ENCODE results near the gene NR2C2. TPM values are rescaled to one million over a fixed set of nuclear protein-coding genes. Genes with fewer than 3 reads are reported as not detected.
"Not testable (repeated sequence)": the region's sequence is repeated elsewhere in the genome, so short reads cannot be mapped to it uniquely, and the experiment has no call there.

Gene NR2C2
- total RNA-seq (2014; rRNA removed; shearing (Covaris generic)) = 13.4 and 13.6 TPM in 2 replicates

DNA sequence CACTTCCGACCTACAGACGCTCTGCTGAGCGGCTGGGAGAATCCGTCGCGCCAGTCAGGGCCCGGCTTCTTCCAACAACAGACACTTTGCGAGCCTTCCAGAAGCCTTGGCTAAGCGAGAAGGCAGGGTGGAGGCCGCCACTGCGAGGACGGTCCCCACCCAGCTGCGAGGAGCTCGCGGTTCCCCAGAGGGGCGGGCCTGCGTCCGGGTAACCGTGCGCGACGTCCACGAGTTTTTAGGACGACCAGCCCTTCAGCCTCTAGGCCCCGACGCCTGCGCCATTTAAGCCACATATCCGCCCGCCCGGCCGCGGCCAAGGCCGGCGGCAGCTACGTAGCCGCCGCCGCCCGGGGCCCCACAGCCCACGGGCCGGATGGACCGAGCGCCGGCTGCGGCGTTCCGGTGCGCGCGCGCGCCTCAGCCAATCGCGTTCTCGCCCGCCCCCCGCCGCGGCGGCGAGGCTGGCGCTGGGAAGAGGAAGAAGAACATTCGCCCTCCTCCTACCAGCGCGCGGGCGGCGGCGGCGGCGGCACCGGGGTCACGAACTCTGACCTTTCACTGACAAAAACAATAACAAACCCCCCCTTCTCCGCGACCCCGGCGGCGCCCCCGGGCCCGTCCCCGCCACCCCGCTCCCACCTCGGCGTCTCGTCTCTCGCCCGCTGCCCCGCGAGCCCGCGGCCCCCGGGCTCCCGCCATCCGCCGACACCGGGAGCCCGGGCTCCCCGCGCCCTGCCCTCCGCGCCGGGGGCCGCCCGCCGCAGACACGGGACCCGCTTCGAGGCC is at the start of gene NR2C2:
Gene NR2C2, plus strand, starts transcription at position 484 of the 786 bp plus-strand sequence. CDS start 56,332 bp downstream, outside the sequence.
- DNase-seq (ENCODE audit: low read depth) = peak; percentile 87

DNA sequence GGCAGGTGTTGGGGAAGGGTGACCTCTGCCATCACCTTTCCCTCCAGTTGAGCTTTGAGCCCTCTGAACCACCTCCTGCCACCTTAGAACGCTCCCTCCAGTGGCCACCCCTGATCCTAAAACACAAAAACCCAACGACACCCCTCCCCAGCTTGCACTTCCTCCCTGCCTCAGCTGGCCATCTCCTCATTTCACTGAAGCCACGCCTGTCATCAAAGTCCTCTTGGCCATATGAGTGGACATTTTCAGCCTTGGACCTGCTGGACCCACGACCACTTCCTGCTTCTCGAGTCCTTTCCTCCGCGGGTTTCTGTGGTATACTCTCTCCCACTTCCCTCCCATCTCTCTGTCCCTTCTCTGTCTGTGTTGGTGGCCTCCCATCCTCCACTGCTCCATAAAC is 48.5 kb upstream of the NR2C2 start:
- DNase-seq (ENCODE audit: low read depth) = no peak

DNA sequence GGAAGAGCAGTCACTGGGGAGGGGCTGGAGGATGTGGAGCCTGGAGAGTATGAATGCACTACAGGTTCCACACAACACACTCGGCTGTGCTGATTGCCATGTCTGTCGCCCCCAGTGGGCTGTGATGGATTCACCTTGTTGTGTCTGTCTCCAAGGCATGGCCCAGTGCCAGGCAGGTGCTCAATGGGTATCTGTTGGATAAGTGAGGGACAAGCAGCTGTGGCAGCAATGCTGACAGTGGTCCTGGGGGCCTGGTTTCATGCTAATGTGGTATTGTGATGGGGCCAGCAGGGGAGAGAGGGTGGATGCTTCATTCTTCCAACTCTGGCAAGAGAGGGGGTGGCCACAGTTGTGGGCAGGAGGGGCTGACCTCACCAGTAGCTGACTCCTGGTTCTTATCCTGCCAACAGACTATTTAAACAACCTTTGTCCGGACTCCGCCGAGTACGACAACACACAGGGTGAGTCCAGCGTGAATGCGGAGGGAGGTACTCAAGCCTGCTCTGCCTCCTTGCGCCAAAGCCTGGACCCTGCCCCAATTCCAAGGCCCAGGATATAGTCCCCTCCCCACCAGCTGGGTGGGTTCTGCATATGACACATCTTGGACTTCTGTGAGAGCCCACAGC is 47.3 kb upstream of the NR2C2 start:
- no peak for DNase-seq (ENCODE audit: low read depth)

DNA sequence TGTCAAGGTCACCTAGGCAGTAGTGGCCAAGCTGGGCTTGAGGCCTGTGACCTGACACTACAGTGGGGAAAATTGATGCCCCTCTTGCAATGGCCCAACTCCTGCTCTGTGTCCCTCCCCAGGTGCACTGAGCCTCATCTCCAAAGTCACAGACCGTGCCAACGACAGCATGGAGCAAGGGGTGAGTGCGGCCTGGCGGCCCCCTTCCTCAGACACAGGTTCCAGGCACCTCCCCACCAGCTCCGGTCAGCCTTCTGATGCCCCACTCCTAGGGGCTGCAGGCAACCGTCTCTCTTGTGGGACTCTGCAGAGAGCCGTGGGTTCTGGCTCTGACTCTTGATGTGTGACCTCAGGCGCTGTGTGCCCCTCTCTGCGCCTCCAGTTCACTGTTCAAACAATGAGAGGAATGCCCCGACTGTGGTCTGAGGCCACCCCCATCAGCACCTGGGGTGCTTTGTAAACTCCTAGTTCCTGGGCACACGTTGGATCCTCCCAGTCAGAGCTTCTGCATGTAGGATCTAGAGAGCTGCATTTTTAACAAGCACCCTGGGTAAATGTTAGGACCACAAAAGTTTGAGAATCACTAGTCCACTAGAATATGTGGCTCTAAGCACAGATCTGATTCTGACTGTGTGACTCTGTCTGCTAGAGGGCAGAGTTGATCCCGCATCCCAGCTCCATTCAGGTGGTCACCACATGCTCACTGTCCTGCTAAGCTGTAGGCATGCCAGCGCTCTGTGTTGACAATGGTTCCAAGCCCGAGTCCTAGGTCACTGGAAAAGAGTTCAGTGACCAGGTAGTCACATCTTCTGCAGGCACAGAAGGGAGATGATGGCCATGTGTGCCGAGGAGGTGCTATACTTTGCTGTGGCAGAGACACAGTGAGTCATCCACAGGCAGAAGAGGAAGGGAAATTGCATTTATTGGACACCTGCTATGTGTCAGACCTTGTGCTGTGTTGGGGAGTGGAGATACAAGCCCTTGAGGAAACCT is 46.2 kb upstream of the NR2C2 start:
- no peak for DNase-seq (ENCODE audit: low read depth)

DNA sequence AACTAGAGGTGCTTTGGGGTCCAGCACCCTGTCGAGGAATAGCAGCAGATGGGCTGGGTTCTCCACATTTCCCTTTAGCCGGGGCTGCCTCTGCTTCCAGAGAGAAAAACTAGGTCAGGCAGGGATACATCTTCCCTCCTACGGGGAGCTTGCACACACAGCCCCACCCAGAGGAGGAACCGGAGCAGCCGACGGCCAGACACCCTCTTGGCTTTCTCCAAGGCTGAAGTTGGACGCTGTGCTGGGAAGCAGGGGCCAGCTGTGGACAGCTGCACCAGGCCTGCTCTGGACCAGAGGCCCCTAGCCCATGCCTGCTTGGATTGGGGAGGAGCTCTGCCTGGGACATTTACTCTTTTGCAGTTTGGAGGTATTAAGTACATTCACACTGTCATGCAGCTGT is 44.7 kb upstream of the NR2C2 start:
- DNase-seq (ENCODE audit: low read depth) = no peak

DNA sequence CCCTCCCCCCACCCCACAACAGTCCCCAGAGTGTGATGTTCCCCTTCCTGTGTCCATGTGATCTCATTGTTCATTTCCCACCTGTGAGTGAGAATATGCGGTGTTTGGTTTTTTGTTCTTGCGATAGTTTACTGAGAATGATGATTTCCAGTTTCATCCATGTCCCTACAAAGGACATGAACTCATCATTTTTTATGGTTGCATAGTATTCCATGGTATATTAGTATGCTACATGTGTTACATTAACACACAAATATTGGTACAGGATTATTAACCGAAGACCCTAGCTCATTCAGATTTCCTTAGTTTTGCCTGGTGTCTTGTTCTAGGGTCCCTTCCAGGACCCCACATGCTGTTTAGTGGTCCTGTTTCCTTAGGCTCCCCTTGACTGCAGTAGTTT is 43.9 kb upstream of the NR2C2 start:
- not testable (repeated sequence) for DNase-seq (ENCODE audit: low read depth)

DNA sequence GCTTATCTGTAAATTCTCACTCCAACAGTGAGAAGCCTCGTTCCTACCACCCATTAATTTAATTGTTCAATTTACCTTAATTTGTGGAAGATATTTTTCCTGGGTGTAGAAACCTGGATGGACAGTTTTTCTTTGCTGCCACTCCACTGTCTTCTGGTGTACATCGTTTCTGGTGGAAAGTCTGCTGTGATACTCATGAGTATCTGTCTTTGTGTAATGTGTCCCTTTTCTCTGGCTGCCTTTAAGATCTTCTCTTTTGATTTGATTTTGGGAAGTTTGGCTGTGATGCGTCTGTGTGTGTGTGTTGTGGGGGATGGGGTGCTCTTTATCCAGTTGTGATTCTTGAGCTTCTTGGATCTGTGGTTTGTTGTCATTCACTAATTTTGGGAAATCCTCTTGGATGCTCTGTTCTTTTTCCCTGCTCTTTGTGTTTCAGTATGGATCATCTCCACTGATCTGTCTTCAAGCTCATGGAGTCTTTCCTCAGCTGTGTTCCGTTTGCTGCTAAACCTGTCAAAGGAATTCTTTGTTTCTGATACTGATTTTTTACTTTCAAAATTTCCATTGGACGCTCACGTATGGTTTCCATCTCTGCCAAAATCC is 42.2 kb upstream of the NR2C2 start:
- no peak for DNase-seq (ENCODE audit: low read depth)

DNA sequence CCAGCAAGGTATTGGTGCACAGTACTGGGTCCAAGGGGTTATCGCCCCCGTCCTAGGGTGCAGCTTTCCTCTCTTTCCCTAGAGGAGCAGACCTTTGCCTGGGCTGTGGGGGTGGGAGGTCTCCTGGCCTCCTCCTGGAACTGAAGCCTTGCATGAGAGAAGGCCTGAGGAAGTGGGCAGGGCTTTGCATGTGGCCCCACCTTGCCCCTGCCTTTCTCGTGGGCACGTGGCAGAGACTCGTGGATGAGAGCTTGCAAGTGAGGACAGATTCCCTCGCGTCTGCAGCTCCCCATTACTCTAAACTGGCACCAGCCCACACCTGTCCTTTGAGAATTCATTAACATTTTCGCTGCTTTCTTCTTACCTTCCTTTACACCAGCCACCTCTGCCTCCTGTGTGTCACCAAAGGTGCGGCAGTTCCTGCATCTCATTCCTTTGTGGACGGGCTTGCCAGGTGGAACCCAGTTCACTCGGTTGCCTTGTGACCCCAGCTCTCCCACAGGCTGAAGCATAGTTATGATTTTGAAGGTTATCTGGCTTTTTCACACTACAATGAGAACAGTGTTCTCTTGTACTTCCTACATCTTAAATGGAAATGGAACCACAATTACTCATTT is 40.9 kb upstream of the NR2C2 start:
- DNase-seq (ENCODE audit: low read depth) = no peak

DNA sequence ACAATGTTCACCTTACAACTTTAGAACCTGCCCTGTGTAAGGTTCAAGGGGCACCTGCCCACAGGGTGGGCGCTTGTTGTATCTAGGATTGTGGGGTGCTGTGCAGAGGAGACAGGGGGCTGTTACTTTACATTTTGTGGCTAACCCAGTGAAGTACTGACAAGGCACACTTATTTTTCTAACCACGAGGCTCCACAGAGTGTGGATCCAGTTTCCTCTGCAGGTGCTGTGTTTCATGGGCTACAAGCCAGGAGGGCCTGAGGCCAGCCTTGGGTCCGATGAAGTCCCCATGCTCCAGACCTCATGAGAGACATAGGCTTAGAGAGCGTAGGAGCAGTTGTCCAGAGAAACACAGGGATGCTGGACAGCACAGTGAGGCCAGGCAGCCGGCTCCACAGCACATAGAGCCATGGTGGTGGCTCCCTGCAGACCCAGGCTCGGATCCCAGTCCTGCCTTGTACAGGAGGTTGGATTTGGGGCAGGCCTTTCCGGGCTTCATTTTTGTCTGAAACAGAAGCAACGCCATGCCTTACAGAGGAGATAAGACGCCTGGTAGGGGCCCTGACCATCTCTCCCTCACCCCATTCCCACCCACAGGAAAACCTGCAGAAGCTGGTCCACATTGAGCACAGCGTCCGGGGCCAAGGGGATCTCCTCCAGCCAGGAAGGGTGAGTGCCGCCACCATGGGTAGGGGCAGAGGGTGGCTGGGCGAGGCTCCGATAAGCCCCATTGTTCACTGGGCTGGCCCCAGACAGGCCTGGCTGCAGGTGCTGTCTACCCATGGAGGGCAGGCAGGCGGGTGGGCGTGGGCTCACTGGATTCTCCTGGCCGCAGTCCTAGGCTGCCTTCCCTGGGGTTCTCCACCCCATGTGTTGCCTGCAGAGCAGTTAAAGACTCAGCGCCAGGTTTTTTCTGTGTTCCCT is 40.1 kb upstream of the NR2C2 start:
- DNase-seq (ENCODE audit: low read depth) = no peak

DNA sequence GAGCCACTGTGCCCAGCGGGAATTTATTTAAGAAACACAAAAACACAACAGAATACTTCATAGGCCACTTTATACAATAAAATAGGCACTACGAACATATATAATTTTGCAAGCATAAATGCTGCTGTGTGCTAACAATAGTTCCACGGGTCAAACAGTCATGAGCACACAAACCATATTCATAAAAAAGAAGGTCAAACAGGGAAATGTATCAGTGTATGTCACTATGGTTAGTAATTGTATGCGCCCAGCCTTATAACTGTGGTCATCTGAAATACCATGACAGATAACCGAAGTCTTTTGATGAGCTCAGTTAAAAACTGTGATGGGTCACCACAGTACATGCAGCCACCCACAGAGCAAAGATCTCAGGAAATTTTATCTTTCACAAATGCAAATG is 38.1 kb upstream of the NR2C2 start:
- no peak for DNase-seq (ENCODE audit: low read depth)

DNA sequence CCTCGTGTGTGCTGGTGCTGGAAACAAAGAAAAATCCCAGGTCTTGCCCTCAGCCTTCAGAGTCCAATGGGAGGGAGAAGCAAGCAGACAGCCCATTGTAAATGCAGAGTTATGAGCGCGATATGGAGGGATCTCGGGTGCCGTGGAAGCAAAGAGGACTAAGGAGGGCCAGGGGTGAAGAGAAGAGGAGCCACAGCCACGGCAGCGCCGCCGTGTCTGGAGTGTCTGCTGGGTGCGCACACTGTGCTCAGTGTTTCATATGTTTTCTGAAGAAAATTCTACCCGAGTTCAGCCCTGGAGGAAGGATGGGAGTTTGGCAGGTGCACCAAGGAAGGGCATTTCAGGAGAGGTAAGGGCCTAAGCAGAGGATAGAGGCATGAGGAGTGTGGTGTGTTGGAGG is 35.7 kb upstream of the NR2C2 start:
- no peak for DNase-seq (ENCODE audit: low read depth)

DNA sequence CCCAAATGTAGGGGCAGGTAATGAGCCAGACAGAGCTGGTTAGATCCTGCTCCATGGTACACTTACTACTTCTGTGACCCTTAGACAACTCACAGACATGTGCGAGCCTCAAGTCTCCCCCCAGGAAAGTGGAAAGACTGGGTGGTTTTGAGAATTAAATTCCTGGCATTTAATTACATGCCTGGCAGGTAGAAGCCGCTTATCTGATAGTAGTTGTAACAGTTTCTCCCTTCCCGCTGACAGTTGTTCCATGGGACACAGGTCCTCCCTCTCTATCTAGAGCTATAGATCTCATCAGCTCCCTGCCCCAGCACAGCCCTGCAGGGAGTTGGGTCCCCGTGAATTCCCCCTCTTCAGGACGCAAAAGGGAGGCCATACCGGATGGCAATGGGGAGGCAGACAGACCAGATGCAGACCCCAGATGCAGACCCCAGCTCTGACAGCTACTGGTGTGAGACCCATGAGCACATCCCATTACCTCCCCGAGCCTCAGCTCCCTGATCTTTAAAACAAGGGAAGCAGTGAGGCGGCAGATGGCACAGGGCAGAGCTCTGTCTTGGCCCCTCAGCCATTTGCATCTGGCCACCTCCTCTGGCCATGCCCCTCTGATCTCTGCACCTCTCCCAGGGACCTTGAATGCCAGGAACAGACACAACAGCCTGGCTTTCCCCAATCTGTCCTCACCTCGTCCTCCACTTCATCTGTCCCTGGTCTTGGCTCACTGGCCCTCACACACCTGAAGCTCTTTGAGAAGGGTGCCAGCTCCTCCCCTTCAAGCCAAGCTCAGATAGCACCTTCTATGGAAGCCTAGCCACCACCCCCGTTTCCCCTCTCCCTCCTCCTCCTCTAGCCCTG is 34.1 kb upstream of the NR2C2 start:
- DNase-seq (ENCODE audit: low read depth) = no peak

DNA sequence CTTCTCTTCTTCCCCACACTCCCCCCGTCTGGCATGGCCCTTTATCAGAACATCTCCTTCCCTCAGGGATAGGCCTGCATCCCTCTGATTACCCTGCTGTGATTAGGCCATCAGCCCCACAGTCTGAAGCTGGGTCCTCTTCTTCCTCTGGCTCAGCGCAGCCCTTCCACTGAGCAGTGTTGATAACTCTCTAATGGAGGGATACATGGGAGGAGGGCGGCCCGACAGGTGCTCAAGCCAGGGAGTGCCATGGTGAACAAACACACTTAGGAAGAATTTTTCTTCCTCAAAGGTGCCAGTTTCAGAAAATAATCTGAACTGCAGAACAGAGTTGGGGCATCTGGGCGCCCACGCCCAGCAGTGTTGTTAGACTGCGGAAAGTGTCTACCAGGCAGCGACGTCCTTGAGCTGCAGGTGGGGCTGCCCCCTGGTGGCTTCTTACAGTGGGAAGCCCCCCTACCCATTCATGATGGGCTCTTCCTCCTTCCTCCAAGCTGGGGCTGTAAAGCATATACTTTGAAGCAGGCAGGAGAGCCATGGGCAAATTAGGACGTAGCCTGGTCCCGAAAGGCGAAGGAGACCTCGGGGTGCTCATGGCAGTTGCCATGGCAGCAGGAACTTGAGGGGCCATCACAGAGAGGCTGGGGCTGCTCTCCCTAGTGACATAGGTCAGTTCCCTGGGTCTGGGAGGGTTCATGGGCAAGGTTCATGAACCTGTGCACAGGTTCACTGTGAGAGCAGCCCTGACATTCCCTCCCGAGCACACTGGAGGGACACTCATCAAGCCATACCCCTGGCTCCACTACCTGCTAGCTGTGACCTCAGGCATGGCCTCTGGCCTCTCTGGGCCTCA is 33.2 kb upstream of the NR2C2 start:
- no peak for DNase-seq (ENCODE audit: low read depth)

DNA sequence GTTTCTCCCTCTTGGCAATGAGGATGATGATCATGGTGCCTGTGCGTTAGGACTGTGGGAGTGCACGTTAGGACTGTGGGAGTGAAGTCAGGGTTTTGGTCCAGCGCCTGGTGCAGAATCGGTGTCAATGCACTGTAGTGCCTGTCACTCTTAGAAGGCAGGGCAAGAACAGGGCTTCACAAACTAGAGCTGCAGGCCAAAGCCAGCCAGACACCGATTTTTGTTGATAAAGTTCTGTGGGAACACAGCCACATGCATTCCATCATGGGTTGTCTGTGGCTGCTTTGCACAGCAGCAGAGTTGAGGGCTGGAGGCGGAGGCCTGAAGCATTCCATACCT is 32.6 kb upstream of the NR2C2 start:
- no peak for DNase-seq (ENCODE audit: low read depth)

DNA sequence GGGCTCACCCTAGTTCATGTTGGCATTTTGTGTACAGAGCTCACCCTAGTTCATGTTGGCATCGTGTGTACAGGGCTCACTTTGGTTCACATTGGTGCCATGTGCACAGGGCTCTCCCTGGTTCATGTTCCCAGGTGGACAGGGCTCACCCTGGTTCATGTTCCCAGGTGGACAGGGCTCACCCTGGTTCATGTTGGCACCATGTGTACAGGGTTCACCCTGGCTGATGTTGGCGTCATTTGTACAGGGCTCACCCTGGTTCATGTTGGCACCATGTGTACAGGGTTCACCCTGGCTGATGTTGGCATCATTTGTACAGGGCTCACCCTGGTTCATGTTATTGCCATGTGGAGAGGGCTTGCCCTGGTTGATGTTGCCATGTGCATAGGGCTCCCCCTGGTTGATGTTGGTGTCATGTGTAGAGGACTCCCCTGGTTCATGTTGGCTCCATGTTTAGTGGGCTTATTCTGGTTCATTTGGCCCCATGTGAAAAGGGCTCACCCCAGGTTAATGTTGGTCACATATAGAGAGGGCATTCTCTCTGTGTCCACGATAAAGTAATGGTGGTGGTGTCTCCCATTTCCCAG is 31.7 kb upstream of the NR2C2 start:
- peak; percentile 12 for DNase-seq (ENCODE audit: low read depth)

DNA sequence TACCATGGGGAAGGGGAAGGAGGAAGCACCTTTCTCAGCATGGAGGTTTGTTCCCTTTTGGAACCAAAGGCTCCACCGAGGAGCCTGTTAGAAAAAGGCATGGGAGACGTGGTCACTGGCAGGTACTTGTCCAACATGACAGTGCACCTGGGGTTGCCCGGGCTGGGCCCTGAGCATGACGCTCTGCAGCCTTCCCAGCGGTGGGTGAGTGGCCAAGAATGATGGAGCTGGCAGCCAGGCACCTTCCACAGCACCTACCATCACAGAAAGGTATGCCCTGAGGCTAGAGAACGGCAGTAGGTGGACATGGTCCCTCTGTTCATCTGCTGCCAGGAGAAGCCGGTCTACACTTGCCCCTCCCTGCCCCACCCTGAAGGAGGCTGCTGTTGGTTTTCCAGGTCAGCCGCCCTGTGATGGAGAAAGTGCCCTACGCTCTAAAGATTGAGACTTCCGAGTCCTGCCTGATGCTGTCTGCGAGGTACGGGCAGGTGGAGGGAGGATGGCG is 29.0 kb upstream of the NR2C2 start:
- DNase-seq (ENCODE audit: low read depth) = no peak

DNA sequence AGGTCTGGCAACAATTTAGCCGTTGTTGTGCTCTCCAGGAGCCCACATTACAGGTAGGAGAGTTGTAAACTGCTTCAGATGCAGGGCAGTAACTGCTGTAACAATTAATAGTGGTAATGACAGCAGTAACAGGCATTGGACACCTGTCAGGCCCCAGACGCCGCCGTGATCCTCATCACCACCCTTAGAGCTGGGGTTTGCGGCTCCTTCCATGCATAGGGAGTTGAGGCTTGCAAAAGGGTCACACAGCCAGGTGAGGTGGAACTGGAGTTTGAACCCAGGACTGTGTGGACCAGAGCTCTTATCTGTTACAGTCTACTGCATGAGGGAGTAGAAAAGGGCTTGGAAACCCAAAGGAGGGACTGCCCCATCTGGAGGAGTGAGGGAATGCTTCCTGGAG is 26.8 kb upstream of the NR2C2 start:
- DNase-seq (ENCODE audit: low read depth) = no peak
